ENCODE results near the gene CSNK2B.

CSNK2B gene

GRCh38 chr6:31665501-31666336 lies at the start of gene CSNK2B:
Gene CSNK2B (plus strand): TSS chr6:31666080. CDS start chr6:31666832, 752 bp downstream.
- DNase-seq = peak; percentile 96

- DNase-seq = no peak
Observed at GRCh38 chr6:31617010-31617409, 48.9 kb upstream of the CSNK2B start.

- peak; percentile 98 for DNase-seq
Observed at GRCh38 chr6:31619805-31620585, 45.9 kb upstream of the CSNK2B start.

GRCh38 chr6:31620586-31621319 lies 45.1 kb upstream of the CSNK2B start, which contains the start of gene PRRC2A:
Gene PRRC2A (plus strand): TSS chr6:31620715. CDS start chr6:31622790, 2,075 bp downstream.
- peak; percentile 36 for DNase-seq

GRCh38 chr6:31621320-31621939 lies 44.5 kb upstream of the CSNK2B start:
- DNase-seq = no peak

- no peak for DNase-seq
Observed at GRCh38 chr6:31621991-31622390, 43.9 kb upstream of the CSNK2B start.

- no peak for DNase-seq
Observed at GRCh38 chr6:31622684-31623091, 43.2 kb upstream of the CSNK2B start.

- DNase-seq = no peak
Observed at GRCh38 chr6:31624070-31624469, 41.8 kb upstream of the CSNK2B start.

- no peak for DNase-seq
Observed at GRCh38 chr6:31626952-31627351, 38.9 kb upstream of the CSNK2B start.

- no peak for DNase-seq
Observed at GRCh38 chr6:31627690-31628287, 38.1 kb upstream of the CSNK2B start.

GRCh38 chr6:31629014-31629413 lies 36.9 kb upstream of the CSNK2B start:
- no peak for DNase-seq

GRCh38 chr6:31630177-31630934 lies 35.5 kb upstream of the CSNK2B start:
- no peak for DNase-seq

- DNase-seq = no peak
Observed at GRCh38 chr6:31631209-31631608, 34.7 kb upstream of the CSNK2B start.

- no peak for DNase-seq
Observed at GRCh38 chr6:31631681-31632278, 34.1 kb upstream of the CSNK2B start.

GRCh38 chr6:31632279-31632946 lies 33.5 kb upstream of the CSNK2B start:
- DNase-seq = no peak

GRCh38 chr6:31633447-31633846 lies 32.4 kb upstream of the CSNK2B start:
- no peak for DNase-seq

GRCh38 chr6:31634131-31634530 lies 31.7 kb upstream of the CSNK2B start:
- DNase-seq = no peak

GRCh38 chr6:31634969-31635575 lies 30.8 kb upstream of the CSNK2B start:
- DNase-seq = no peak

- DNase-seq = no peak
Observed at GRCh38 chr6:31636698-31637596, 28.9 kb upstream of the CSNK2B start.
